Pancreas (tissue), 10 donors: Measurements from ENCODE around the gene KLHL17. TPM values are rescaled to one million over a fixed set of nuclear protein-coding genes. Genes with fewer than 3 reads are reported as not detected.

Experiments used
- ATAC-seq, 4 donors: fragments of 200-7000 bp; cut with Tn5 transposase; one replicate each; pipeline versions ENCODE4 v1.8.0 to v1.9.1; 2020; ENCODE audit warnings: mild to moderate bottlenecking in 4 of 4, moderate library complexity in 4 of 4
- DNase-seq, 6 donors: peaks; one replicate each; pipeline ENCODE4 v3.0.0-alpha.2; 2020
- FAIRE-seq: peaks from 2 replicates; lab custom pipeline; 2012; peaks lifted over from hg19 to GRCh38; lab: Jason Lieb, UNC
- H3K27ac ChIP-seq, 4 donors: fragments of 200-600 bp; sonication (generic); 1 replicate in 3 of 4; 2 replicates in 1 of 4; pipeline versions ENCODE4 v1.5.0 to v1.8.0; 2020
- H3K27me3 ChIP-seq, 4 donors: fragments of 200-600 bp; one replicate each; pipeline ENCODE4 v1.8.0; 2021
- H3K36me3 ChIP-seq, 3 donors: fragments of 200-600 bp; sonication (generic) in 1 of 3; one replicate each; pipeline versions ENCODE4 v1.5.0 to v1.8.0; 2020 to 2021
- H3K4me1 ChIP-seq, 3 donors: fragments of 200-600 bp; one replicate each; pipeline ENCODE4 v1.8.0; 2021
- H3K4me3 ChIP-seq, 4 donors: fragments of 200-600 bp; sonication (generic) in 2 of 4; one replicate each; pipeline versions ENCODE4 v1.5.0 to v1.8.0; 2020 to 2021
- H3K9me3 ChIP-seq, 4 donors: fragments of 200-600 bp; one replicate each; pipeline ENCODE4 v1.8.0; 2021
- CTCF ChIP-seq, 4 donors: fragments of 200-600 bp; sonication (generic) in 3 of 4; IDR thresholded peaks; one replicate each; pipeline versions ENCODE4 v1.5.0 to v1.8.0; 2021; ENCODE audit warnings: antibody characterized with exemption in 4 of 4
- WGBS, 2 donors: extraction: QIAGEN DNeasy Blood & Tissue Kit; methylation state at CpG; one replicate each; pipeline ENCODE4 v1.1.7; 2013; 5-methylcytosine and 5-hydroxymethylcytosine counted together
- intact Hi-C, 3 donors: fragments of 100-400 bp; cut with DNase I; formaldehyde crosslinking; loops; one replicate each; pipeline versions ENCODE4 v1.11.1 to v1.14.2; 2022
- polyA plus RNA-seq, 2 donors: library from polyadenylated mRNA; stranded (reverse); fragments of 200-250 nt; gene quantifications; one replicate each; pipeline ENCODE4 v1.2.3, GENCODE V29; 2013
- total RNA-seq, 6 donors: library from RNA; stranded (reverse); fragmentation: NEBNext Ultra II Directional in 4 of 6; extraction: Animal tissue kit (Norgen Biotek cat#: 25700) in 4 of 6; gene quantifications; one replicate each; pipeline versions ENCODE4 v1.2.1 to v1.2.4, GENCODE V29; 2021 to 2023
- donor health status: healthy with polysubstance abuse.
- donor health status: DM: no; HTN: no; CAD: no; lungs with moderate emphysema.
- donor health status: DM: no; HTN: no; CAD: no.
- donor health status: control.
- donor health status: control.
- donor health status: Bipolar disorder and iron deficiency.
- donor health status: DM: yes; HTN: yes; CAD: no.
- donor health status: DM: no; HTN: no; CAD: no.
- donor health status: DM: no; HTN: no; CAD: no.
- donor health status: DM: yes; HTN: yes; CAD: no.

KLHL17 gene
- total and polyA plus RNA-seq, 8 donors: 3.1 to 24.1 (median 6.2) TPM

- DNase-seq: peak in 3 of 6 donors; percentile 37 to 65 (median 53)
Measured at GRCh38 chr1:981491-981954, 21.1 kb downstream of the KLHL17 start.

GRCh38 chr1:981955-982558 lies 21.7 kb downstream of the KLHL17 start, which contains the start of gene PERM1:
TSS of gene PERM1 (minus strand) at chr1:982093. CDS start at chr1:981029, 1,064 bp downstream.
- ATAC-seq (no peak), DNase-seq (peak in 2 of 6 donors; percentile 39 to 77), FAIRE-seq (no peak)
- no peak within 1 kb of the TSS for H3K4me3 ChIP-seq
- TF ChIP-seq CTCF (IDR thresholded peaks at IDR 0.05): no peak
- H3K4me1 ChIP-seq: no peaks in the 10 kb centered on the region
- 37 to 46% methylated on average over 24 to 28 of the region's 28 CpGs for WGBS, 2 donors
- no peak within 1 kb of the TSS for H3K27ac ChIP-seq
- no peaks in the 10 kb centered on the region for H3K9me3 ChIP-seq
- no peaks in the 10 kb centered on the region for H3K36me3 ChIP-seq
- no peaks in the 10 kb centered on the region for H3K27me3 ChIP-seq
- intact Hi-C loops: loop anchor here (2.0 to 10.0 kb wide), 4 partner anchors 81 to 303 kb away; partner anchors contain the start of gene SCNN1D (in 1 of the 3)

More at GRCh38 chr1:981491-981954, 21.1 kb downstream of the KLHL17 start:
- H3K9me3 ChIP-seq: no peaks in the 10 kb centered on the region
- ATAC-seq (no peak), FAIRE-seq (no peak)
- no peaks in the 10 kb centered on the region for H3K4me1 ChIP-seq
- no peak overlapping the region for H3K27ac ChIP-seq
- no peak overlapping the region for H3K4me3 ChIP-seq
- no peaks in the 10 kb centered on the region for H3K36me3 ChIP-seq
- intact Hi-C loops: loop anchor here (5.0 to 10.0 kb wide), 3 partner anchors 83 to 303 kb away; partner anchors contain the start of gene SCNN1D (in 1 of the 3)
- no peak for TF ChIP-seq CTCF (IDR thresholded peaks at IDR 0.05)
- WGBS, 2 donors: 54 to 63% methylated on average over 21 of the region's 21 CpGs
- H3K27me3 ChIP-seq: no peaks in the 10 kb centered on the region

- H3K4me1 ChIP-seq: no peaks in the 10 kb centered on the region
- H3K27ac ChIP-seq: no peak overlapping the region
- H3K27me3 ChIP-seq: no peaks in the 10 kb centered on the region
- DNase-seq (peak in 1 of 6 donors; percentile 45), ATAC-seq (no peak), FAIRE-seq (no peak)
- no peaks in the 10 kb centered on the region for H3K36me3 ChIP-seq
- no peak for TF ChIP-seq CTCF (IDR thresholded peaks at IDR 0.05)
- WGBS, 2 donors: 54 to 68% methylated on average over 43 of the region's 43 CpGs
- intact Hi-C loops: loop anchor here (2.0 to 10.0 kb wide), 4 partner anchors 80 to 302 kb away; partner anchors contain the start of gene SCNN1D (in 1 of the 3)
- no peak overlapping the region for H3K4me3 ChIP-seq
- no peaks in the 10 kb centered on the region for H3K9me3 ChIP-seq
Measured at GRCh38 chr1:982765-983436, 22.5 kb downstream of the KLHL17 start.

DNA sequence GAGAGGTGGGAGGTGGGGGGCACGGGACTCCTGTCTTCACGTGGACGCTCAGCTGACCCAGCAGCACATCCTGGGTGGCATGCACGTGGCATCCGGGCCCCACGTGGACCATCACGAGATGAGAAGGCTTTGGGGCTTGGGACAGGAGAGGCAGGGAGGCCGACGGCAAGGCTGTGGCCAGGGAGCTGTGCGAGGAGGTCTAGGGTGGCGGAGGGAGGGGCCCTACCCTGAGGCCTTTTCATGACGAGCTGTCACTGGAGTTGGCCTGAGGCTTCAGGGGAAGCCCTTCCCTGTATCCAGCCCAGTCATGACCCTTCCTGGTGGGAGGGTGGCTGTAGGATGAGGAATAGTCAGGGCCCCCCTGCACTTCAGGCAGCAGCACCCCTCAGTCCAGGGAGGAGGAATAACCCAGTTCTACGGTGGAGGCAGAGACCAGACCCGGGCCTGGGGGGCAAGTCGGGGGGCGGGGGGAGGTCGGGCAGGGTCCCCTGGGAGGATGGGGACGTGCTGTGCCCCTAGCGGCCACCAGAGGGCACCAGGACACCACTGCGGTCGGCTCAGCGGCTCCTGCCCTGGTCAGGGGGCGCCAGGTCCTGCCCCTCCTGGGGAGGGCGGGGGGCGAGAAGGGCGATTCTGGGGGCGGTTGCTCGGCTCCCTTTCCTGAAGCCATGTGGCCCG lies 23.6 kb downstream of the KLHL17 start:
- intact Hi-C loops: loop anchor here (2.0 to 10.0 kb wide), 4 partner anchors 79 to 301 kb away; partner anchors contain the start of gene SCNN1D (in 1 of the 3)
- no peaks in the 10 kb centered on the region for H3K4me1 ChIP-seq
- no peak overlapping the region for H3K4me3 ChIP-seq
- no peaks in the 10 kb centered on the region for H3K9me3 ChIP-seq
- no peak for FAIRE-seq
- WGBS, 2 donors: 14% methylated on average over 29 of the region's 29 CpGs
- H3K27me3 ChIP-seq: no peaks in the 10 kb centered on the region
- H3K27ac ChIP-seq: no peak overlapping the region
- TF ChIP-seq CTCF (IDR thresholded peaks at IDR 0.05): peak; percentile 82 to 96 (median 86)
- peak; percentile 61 to 92 (median 84) for ATAC-seq
- DNase-seq: peak; percentile 26 to 85 (median 60)
- no peaks in the 10 kb centered on the region for H3K36me3 ChIP-seq
